Measurements from ENCODE around the gene ETFRF1. TPM values are rescaled to one million over a fixed set of nuclear protein-coding genes. Genes with fewer than 3 reads are reported as not detected.

ETFRF1 gene, protein sequence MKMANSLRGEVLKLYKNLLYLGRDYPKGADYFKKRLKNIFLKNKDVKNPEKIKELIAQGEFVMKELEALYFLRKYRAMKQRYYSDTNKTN
- polyA plus RNA-seq (ENCODE audit: insufficient read length in 3 of 3), result 10 to 100 TPM; 41.3 to 49.2 (median 46.4) TPM

DNA sequence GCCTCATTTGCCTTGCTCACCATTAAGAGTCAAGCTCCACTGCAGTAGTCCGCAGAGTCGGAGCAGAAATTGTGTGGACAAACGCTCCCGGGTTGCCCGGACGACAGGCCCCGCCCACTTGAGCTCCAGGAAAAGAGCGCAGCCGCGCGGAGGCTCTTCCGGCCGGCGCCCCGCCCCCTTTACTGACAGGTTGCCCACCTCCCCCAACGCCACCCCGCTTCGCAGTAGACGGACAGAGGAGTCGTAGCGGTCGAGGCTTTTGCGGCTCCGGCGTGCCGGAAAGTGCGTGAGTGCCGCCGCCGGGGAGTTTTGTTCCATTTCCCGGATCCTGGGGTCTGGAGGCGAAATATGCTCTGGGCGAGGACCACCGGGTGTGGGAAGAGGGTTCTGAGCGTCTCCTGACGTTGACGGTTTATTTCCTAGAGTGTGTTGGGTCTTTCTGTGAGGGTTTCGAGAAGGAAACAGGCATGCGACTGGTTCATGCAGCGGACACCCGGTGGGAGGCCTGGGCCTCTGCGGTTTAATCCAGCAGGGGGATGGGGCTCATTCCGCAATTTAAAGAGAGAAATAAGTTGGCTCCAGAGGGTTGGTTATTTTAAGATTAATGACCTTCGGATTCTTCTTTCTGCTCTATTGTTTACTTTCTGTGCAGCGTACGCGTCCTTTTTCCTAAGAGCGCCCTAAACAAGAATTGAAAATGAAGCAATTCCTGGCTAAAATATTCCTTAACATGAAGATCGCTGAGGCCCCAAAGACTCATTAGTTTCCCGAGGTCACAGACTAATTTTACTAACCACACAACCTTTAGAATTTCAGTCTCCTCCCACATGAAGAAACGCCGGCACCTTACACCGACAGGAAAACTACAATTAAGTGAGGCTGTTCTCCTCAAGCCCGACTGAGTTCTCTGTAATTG, at the start of gene ETFRF1, which contains the start of gene DNAI7:
ETFRF1 (plus strand) TSS at position 182 of the 916 bp plus-strand sequence. CDS start 8,720 bp downstream, outside the sequence.
DNAI7 (minus strand) TSS at position 105 of the 916 bp plus-strand sequence; CDS start at position 23, 82 bp downstream.
- peak; percentile 90 to 94 (median 90) for DNase-seq (ENCODE audit: low read depth in 3 of 3, low spot score in 2 of 3)

DNA sequence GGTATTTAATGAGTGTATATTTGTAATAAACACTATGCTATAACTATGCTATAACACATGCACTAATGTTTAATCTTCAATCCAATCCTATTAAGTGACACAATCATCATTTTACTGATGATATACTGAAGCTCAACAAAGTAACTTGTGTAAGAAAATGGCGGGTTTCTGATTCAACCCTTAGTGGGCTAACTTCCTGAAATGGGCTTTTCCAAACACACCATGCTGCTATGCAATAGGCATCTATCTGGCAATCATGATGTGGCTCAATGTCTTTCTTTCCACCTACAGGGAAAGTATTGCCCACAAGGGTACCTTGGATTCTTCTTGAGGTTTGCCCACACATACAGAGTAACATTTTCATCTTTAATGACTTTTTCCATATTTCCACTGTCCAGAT, 48.4 kb upstream of the ETFRF1 start:
- DNase-seq (ENCODE audit: low read depth in 3 of 3, low spot score in 2 of 3), result no peak

DNA sequence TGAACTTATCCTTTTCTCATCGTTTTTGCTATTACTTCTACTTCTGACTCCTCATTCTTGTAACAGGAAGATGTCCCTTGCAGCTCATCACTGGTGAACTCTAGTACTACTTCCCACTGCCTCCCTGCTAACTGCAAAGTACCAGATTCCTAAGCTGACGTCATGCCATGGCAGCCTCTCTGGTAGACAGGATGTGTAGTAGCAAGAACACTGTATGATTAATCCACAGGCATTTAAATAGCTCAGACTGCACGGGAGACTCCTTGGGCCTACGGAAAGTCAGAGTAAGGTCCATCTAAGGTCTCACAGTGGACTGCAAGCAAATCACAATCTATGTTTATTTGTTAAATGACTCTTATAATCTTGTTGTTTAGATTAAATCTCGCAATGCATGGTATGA, 43.6 kb upstream of the ETFRF1 start:
- peak in 1 of 3 donors; percentile 35 for DNase-seq (ENCODE audit: low read depth in 3 of 3, low spot score in 2 of 3)

DNA sequence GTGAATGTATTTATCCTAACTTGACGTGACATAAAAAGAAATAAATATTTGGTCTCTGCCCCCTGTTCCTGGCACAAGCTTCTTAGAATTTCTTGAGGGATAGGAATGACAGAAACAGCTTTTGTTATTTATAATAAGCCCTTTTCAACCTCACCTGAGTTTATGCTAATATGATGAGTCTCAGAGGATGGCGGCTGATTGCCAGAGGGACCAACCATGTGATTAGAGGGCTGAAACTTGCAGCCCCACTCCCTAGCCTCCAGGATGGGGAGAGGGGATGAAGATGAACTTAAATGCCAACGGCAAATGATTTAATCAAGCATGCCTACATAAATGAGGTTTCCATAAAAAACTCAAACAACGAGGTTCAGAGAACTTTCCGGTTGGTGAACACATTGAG, 43.0 kb upstream of the ETFRF1 start:
- DNase-seq (ENCODE audit: low read depth in 3 of 3, low spot score in 2 of 3), result no peak

DNA sequence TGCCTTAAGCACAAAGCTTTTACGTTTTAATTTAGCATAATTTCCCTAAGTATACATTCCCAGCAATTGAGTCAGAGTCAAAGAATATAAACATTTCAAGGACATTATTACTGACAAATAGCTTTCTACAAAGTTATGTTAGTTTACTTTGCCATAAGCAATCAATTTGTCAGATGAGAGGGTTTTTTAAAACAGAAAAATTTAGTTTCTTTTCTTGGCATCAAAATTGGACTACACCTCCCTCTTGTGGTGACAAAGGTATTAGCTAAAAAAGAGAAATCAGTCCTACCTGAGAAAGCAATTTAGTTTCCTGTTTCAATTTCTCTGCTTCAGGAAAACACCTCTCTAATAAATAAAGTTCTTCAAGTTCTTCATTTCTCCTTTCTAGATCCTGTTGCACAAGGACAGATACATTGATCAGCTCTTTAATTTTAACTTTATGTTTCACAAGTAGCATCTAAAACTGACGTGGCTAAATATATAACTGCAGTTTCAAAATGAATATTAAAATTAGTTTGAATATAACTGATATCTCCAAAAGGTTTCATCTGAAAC, 39.9 kb upstream of the ETFRF1 start:
- peak in 1 of 3 donors; percentile 26 for DNase-seq (ENCODE audit: low read depth in 3 of 3, low spot score in 2 of 3)

DNA sequence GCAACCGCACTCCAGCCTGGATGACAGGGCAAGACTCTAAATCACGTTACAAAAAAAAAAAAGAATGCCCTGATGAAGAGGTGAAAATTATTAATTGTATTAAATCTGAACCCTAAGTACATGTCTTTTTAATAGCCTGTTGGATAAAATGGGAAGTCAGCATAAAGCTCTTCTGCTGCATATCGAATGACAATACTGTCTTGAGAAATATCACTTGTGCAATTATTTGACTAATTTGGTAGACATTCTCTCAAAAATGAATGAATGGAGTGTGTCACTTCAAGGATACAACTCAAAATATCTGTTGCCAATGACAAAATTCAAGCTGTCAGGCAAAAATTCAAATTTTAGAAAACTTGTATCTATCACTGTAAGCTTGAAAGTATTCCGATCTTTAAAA, 39.0 kb upstream of the ETFRF1 start:
- DNase-seq (ENCODE audit: low read depth in 3 of 3, low spot score in 2 of 3), result no peak

DNA sequence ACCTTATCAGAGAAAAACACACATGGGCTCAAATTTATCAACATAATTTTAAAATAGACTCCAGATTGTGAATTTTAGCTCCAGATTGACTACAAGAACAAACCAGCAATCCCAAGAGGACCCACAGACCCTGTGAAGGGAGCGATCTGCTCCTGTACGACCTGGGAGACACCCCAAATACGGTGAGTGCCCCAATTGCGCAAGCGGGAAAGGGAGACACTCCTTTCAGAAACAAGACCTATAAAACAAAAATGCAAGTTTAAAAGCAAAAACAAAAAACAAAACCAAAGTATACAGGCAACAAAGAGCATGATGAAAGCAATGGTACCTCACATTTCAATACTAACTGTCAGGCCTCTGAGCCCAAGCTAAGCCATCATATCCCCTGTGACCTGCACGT, 32.2 kb upstream of the ETFRF1 start:
- DNase-seq (ENCODE audit: low read depth in 3 of 3, low spot score in 2 of 3), result no peak

DNA sequence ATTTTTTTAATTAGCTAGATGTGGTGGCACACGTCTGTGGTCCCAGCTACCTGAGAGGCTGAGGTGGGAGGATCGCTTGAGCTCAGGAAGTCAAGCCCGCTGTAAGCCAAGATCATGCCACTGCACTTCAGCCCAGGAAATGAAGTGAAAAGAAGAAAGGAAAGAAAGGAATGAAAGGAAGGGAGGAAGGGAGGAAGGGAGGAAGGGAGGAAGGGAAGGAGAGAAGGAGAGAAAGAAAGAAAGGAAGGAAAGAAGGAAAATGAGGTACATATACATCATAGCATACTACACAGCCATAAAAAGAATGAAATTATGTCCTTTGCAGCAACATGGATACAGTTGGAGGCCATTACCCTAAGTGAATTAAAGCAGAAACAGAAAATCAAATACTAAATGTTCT, 12.3 kb upstream of the ETFRF1 start:
- no peak for DNase-seq (ENCODE audit: low read depth in 3 of 3, low spot score in 2 of 3)

DNA sequence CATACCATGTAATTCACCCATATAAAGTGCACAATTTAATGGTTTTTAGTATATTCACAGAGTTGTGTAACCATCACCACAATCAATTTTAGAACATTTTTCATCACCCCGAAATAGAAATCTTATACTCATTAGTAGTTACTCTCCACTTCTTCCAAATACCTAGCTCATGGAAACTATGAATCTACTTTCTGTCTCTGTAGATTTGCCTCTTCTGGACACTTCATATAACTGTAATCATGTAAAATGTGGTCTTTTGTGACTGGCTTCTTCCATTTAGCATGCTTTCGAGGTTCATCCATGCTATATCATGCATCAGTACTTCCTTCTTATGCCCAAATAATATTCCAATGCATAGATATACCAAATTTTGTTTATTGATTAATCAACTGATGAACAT, 10.9 kb upstream of the ETFRF1 start:
- no peak for DNase-seq (ENCODE audit: low read depth in 3 of 3, low spot score in 2 of 3)

DNA sequence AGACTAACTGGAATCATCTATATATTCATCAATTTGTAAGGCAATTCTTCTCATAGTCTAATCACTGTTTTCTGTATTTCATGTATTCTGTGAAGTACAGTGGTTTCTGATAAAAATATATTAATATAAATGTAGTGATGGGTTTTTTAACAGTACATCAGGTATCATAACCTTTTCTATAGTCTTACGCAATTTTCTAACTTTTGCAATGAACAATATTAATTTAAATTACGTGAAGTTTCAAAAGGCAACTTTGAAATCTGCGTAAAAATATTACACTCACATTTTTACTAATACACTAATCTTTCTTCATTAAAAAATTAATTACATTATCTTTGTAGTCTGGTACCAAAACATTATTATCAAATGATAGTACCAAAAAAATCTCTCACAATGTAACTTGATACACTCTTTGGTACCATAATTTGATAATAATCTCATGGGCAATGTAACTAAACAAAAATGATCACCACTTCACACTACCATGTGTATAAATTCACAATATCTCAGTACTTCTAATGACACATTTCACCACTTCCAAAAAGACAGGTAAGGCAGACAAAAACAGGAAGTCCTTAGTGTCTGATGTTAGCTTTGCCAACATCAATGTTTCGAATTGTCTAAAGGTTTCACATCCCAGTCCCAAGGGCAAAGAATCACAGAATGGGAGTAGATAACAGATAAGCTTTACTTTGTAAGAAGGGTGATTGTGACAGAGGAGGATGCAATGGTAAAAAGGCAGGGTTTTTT, 8.8 kb upstream of the ETFRF1 start:
- DNase-seq (ENCODE audit: low read depth in 3 of 3, low spot score in 2 of 3), result no peak

DNA sequence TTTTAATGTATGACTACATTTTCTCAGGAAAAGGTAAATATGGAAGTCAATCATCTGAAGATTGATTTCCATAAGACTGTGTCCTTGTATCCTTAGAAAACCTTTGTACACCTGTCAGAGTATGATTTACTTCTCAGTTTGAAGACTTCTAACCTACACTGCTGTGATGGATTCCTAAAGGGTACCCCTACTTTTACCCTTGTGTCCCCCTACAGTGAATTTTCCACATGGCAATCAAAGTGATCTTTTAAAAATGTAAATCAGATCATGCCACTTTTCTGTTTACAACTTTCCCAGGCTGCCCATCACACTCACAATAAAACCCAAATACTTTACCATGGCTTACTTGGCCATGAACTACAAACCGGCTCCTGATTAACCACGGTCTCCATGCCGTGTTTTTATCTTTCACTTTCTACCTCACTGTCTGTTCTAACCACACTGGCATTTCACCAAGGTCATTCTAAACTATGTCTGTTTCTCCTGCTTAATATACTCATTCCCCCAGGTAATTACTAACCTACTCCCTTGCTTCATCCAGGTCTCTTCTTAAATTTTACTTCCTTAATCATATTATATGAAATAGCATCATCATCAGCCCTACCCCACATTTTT, 8.1 kb upstream of the ETFRF1 start:
- no peak for DNase-seq (ENCODE audit: low read depth in 3 of 3, low spot score in 2 of 3)

DNA sequence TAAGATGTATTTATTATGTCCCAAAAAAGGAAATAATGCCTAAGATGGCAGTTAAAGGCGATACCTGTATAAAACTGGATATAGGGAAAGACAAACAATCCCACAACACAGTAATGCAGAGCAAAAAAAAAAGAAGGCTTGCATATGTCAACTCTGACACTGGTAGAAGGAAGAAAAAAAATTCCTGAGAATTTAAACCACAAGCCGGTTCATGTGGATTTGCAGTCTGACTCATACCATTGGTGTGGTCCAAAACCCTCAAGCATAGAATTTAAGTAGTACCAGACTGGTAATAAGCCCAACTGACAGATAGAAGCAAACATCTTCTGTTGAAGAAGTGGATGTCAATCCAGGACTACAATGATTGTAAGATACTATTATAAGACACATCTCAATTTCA, 7.3 kb upstream of the ETFRF1 start:
- no peak for DNase-seq (ENCODE audit: low read depth in 3 of 3, low spot score in 2 of 3)

DNA sequence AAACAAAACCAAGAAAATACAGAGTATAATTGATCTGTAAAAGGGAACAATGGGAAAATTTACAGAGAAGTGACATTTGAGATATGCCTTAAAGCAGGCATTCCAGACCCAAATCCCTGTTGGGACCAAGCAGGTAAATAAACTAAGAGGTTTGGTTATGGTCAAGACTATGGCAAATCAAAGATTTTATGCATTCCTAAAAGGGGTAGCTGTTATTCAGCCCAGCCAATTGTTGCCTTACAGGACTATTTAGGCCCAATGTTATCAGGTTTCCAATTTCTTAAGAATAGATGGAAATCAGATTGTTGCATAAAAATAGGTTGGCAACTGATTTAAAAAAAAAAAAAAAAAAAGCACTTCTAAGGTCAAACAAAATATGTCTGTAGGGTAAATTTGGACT, 5.4 kb upstream of the ETFRF1 start:
- DNase-seq (ENCODE audit: low read depth in 3 of 3, low spot score in 2 of 3), result no peak

DNA sequence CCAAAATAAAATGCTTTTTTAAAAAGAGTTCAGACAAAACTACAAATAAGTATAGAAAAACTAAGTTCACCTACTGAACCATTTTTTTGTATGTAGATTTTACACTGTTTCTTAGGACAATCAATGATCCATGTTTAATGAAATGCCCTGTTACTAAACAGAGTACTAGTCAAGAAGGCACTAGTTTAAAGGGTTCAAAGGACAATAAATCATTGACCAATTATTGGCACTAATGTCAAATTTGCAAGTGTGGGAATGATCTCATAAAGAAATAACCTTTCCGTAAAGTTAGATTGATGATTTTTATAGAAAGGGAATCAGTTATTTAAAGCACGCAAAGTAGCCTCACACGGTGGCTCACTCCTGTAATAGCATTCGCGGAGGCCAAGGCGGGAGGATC, 4.2 kb upstream of the ETFRF1 start:
- DNase-seq (ENCODE audit: low read depth in 3 of 3, low spot score in 2 of 3), result no peak

DNA sequence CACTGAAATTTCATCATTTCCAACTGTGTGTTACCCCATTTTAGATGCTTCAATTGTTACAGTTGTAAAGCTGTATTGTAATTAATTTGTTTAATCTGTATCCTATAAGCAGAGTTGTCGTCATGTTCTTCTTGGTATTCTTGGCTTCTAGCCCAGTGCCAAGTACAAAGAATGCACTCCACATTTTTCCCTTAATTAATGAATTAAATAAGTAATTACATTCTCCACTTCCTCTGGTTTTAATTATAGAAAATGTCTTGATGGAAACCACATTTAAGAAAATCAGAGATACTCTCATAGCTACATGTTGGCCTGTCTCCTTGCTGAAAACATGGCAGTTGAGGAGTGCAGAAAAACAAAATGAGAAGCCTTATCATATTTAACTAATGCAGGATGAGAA, 823 bp upstream of the ETFRF1 start:
- peak; percentile 18 to 25 (median 23) for DNase-seq (ENCODE audit: low read depth in 3 of 3, low spot score in 2 of 3)

DNA sequence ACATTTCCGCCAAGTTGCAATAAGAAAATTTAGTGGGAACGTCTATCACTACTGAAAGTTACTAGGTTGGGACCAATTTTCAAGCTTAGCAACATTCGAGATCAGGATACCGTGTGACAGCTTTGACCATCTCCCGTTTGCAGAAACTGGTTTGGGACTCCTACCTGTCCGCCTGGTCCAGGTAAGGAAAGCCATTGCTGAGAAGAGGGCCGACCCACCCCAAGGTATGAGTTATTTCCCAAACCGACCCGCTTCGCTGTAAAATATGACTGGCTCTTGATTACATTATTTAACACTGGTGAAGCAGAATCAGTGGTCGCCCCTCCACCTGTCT, 348 bp upstream of the ETFRF1 start:
- DNase-seq (ENCODE audit: low read depth in 3 of 3, low spot score in 2 of 3), result peak in 2 of 3 donors; percentile 14 to 17

DNA sequence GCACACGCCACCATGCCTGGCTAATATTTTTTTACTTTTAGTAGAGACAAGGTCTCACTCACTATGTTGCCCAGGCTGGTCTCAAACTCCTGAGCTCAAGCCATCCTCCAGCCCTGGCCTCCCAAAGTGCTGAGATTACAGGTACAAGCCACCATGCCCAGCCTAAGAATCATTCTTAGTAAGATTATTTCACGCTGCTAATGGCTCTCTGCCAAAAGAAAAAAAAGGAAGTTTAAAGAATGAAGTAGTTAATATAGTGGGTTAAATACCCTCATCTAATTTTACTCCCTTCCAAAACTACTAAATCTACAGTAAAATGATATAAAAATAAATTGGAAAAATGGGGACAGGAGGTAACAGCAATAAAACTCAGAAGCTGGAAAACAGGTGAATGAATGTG, 2.6 kb downstream of the ETFRF1 start:
- no peak for DNase-seq (ENCODE audit: low read depth in 3 of 3, low spot score in 2 of 3)

DNA sequence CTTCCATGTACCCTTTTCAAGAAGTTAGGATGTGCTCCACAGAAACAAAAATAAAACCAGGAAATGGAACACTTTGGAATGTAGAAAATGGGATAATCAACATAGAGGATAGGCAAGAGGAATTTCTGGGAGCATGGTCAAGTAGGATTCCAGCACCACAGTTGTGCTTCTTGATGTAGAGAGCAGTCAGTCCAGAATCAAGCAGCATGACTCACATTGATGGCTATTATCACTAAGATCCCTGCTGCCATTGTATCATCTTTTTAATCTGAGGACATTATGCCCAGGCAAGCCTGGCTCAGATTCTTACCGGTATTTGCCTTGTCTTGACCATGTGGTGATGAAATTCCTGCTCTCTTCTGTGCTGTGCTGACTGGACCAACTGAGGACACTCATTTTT, 5.7 kb downstream of the ETFRF1 start:
- no peak for DNase-seq (ENCODE audit: low read depth in 3 of 3, low spot score in 2 of 3)

DNA sequence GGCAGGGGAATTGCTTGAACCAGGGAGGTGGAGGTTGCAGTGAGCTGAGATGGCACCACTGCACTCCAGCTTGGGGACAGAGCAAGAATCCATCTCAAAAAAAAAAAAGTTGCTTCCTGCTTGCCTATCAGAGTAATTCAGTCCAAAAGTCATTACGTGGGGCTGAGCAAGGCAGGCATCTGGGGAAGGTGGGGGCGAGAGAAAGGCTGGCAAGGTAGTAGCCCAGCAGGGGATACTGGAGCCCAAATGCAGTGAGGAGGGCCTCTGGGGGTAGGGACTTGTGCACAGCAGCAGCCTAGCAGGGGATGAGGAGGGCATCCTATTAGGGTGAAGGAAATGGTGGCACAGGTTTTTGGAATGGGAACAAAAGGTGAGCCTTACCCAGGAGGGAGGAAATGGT, 7.1 kb downstream of the ETFRF1 start:
- DNase-seq (ENCODE audit: low read depth in 3 of 3, low spot score in 2 of 3), result no peak

DNA sequence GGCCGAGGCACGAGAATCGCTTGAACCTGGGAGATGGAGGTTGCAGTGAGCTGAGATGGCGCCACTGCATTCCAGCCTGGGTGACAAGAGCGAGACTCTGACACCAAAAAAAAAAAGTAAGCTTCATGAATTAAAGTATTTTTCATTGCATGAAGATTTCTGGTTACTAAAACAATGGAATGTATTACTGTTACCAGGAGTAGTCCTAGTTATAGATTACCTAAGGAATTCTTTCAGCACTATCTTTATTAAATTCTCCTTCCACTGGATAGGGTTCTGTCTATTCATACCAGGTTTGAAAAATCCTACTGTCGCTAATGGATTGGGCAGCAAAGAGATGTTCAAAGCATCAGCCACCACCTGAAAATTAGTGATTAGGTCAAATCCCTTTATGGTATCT, 12.4 kb downstream of the ETFRF1 start:
- DNase-seq (ENCODE audit: low read depth in 3 of 3, low spot score in 2 of 3), result no peak

DNA sequence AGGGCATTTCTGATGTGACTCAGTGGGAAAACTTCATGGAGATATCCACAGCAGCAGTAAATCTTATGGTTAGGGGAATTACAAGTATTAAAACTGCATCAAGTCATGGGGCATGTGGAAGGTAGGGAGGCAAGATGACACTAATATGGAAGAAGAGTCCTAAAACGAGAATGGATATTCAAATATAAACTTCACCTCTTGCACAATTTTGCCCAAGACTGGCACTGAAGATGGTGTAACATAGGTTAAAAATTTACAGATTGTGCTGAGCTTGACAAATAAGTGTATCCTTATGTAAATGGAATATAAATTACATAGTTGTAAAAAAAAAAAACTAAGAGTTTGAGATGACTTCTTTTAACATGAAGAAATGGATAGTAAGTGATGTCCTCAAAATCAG, 12.8 kb downstream of the ETFRF1 start:
- no peak for DNase-seq (ENCODE audit: low read depth in 3 of 3, low spot score in 2 of 3)
